NCI-H82 treated with DMSO at 0.1 percent for 48 hours (cell line): ENCODE data around the gene NRF1.

ENCODE experiments used
- DNase-seq: peaks from one replicate; lab custom pipeline; 2025; ENCODE audit not compliant: unreplicated experiment; lab: John Stamatoyannopoulos, UW

NRF1 gene

DNA sequence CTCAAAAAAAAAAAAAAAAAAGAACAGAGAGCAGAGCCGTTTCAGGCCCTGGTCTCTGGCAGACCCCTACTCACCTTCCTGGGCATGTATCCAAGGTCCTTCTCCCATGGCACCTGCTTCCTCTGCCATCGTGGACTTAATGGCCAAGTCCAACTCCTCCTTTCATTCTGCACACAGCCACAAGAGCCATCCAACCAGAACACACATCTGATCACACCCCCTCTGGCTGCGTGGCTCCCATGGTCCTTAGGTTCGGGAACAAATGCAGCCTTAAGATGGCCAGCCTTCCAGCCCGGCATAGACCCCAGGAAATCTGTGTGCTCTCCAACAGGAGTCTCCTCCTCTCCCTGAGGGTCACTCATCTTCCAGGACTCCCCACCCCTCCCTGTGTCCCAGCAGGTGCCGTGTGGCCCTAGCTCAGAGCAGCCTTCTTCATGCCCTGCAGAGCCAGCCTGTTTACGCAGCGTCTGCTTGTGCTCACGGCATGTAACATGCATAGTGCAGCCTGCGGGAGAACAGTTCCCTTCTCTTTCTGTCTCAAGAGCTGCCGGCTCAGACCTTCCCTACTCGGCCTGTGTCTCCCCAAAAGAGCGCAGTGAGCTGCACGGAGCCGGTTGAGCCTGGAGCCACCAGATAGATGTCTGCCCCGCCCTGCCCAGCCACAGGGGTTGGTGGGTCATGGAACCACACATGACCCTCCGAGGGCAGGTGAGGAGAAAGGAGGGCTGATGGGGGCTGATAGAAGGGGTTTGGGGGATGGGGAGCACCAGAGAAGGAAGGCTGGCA lies 157.3 kb downstream of the NRF1 start:
- DNase-seq: no peak

GRCh38 chr7:129769400-129769774 lies 157.9 kb downstream of the NRF1 start:
- no peak for DNase-seq

- no peak for DNase-seq
These were observed 158.6 kb downstream of the NRF1 start for GRCh38 chr7:129769866-129770808.

DNA sequence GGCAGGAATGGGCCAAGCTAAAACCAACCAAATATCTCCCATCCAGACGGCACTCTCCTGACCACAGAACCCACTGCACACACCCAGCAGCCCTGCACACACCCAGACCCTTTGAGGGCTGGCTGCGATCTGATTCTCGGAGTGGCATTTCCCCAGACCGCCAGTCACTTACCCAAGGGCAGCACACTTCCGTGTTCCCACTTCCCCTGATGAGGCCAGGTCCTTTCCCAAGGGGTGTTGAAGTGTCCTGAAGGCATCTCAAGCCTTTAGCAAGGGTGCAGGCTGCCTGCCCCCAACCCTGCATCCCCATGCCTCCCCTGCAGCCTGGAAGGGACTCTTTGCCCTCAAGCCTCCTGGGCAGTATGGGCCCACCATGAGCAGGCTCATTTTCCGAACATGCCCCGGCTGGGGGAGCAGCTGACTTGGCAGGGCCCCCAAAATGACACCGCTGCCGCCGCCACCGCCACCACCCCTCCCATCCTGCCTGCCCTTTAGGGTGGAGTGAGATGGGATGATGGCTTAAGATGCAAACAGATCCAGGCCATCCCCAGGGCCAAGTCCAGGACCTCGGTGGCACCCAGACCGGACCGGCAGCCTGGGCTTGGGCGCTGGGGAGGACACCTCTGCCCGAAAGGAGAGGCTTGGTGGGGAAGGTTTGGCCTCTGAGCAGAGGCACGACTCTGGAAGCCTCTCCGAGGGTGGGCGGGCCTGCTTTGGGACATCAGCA lies 159.8 kb downstream of the NRF1 start:
- DNase-seq: no peak

GRCh38 chr7:129771928-129772479 lies 160.5 kb downstream of the NRF1 start:
- DNase-seq: no peak

DNA sequence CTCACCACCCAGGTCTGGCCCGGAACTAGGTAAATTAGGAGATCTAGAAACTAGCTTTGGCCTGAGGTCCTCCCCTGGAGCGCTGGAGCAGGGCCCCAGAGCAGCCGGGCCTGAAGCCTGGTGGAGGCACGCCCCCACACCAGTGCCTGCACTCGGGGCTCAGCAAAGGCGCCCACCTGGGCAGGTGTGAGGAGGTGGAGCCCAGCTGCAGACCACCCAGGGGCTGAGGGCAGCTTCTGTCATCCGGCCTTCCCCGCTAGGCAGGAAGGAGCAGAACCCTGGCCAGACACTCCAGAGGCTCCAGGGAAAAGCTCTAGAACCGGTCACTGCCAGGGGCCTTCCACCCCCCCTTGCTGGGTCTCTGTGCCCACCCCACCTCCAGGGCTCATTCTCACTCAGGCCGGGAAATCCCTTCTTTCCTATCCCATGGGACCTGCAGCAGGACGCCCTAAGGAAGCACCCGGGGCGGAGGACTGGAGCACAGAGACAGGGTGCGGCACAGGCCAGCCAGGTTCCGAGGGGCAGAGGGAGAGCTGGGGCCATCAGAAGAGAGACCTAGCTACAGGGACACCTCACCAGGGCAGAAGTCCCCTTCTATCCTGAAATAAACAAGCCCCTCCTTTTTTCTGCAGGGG lies 161.2 kb downstream of the NRF1 start:
- no peak for DNase-seq

- no peak for DNase-seq
These were observed 161.8 kb downstream of the NRF1 start for GRCh38 chr7:129773328-129773731.

DNA sequence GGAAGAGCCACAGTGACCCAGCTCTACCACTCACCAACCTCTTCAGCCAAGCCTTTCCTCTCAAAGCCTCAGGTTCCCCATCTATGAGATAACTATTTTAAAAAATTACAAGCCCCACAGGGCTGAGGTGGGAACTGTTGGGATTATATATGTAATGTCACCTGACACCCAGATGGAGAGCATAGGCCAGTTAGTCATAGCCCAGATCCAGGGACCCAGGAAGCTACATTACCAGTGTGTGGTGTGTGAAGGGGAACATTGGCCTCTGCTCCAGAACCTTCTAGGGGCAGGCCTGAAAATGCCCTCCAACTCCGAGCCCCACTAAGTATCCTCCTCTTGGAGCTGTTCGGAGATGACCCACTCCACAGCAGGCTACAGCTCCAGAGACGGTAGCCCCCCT lies 162.4 kb downstream of the NRF1 start:
- DNase-seq: no peak

DNA sequence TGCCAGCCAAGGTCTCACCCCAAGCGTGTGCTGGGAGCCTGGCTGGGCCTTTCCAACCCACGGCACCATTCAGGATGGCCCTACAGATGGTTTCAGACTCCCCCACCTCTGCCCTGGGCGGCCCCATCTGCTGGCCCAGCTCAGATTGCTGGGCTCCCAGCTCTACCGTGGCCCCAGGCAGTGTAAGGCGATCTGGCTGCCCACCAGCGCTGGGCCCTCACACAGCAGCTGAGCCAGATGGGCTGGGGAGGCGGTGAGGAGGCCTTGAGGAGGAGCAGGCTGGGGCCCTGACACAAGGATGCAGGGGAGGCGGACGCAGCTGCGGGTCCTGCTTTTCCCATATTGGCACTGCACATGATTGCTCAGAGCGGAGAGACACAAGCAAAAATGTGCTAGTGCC lies 162.8 kb downstream of the NRF1 start:
- peak; percentile 35 for DNase-seq

- DNase-seq: no peak
These were observed 163.6 kb downstream of the NRF1 start for GRCh38 chr7:129774871-129775694.

DNA sequence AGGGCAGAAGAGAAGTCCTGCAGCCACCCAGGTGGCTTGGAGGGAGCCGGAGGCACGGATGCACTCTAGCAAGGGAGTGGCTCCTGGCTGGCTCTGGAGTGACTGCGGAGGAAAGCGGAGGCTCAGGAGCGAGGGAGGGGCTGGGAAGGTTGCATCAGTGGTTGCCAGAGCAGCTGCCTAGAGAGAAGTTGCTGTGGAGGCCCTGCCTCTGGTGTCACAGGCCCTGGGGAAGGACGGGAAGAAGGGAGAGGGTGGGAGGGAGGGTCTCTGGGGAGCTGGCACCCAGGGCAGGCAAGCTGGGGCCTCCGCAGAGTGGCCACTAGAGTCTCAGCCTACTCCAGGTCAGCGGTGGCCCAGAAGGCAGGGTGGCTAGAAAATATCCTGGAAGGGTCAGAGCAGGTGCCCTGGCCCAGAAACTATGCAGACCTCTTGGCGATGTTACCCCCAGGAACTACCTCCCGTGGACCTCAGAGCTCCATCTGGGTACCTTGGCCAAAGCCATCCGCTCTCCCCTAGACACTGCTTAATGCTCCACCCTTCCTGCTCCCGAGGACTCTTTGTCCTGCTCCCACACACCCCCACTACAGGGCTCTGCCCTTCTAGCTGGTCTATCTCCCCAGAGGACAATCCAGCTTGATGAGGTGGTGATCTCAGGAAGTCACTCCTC lies 164.3 kb downstream of the NRF1 start:
- no peak for DNase-seq

- DNase-seq: no peak
These were observed 164.8 kb downstream of the NRF1 start for GRCh38 chr7:129776362-129776722.

DNA sequence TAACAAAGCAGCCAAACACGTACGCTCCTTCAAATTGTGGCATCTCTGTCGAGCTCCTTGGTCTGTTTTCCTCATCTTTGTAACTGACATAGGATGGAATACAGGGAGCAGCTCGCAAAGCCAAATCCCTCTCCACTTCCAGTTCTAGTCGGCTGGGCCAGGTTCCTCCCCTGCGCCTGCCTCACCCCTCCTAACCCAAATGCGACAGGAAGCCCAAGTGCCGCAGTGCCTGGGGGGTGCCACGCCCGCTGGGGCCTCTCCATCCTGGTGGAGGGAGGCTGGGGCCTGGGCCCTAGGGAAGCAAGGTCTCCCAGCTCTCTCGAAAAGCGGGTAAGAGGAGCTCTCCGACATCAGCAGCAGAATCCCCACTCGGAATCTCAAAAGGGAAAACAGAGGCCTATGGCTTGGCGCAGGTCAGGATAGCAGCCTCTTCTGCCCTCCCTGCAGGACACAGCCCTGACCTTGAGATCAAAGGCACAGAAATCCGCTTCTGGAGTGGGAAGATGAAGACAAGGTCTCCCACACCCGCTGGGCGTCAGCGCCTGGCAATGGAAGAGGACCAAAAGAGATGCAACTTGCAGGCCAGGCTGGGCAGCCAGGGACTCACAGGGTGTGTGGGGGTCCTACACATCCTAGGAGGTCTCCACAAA lies 165.8 kb downstream of the NRF1 start:
- no peak for DNase-seq

GRCh38 chr7:129777993-129778769 lies 166.7 kb downstream of the NRF1 start:
- no peak for DNase-seq

- DNase-seq: no peak
These were observed 167.5 kb downstream of the NRF1 start for GRCh38 chr7:129778770-129779601.

DNA sequence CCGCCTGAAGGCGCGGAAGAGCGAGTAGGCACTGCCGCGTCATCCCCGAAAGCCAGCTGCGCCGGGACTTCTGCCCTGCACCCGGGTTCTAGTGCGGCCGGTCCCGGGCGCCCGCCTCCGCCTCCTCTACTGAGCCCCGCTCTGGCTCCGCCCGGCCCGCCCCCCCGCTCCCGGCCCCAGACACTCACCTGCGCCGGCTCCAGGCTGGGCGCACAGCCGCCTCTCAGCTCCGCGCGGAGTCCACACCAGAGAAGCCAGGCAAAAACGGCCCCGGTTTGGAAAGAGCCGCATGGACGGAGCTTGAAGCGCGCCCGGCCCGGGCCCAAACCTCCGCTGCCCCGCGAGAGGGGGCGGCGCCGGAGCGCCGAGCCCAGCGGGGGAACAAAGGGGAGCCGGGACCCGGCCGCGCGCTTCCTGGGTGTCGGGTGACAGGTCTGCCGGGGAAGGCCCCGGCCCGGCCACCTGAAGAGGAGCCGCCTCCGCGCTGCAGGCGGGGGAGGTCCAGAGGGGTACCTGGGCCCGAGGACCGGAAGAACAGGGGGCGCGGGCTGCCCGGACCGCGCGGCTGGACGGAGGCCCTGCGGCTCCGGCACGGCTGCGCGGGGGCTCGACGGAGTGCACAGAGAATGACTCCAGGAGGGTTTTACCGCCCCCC lies 168.2 kb downstream of the NRF1 start:
- no peak for DNase-seq
